Omental fat pad (tissue), 4 donors: Measurements from ENCODE around the gene ANKRD62. TPM values are rescaled to one million over a fixed set of nuclear protein-coding genes. Genes with fewer than 3 reads are reported as not detected.
A peak's percentile ranks its signal among the peaks of the same experiment; 100 is the strongest.

Source experiments
- ATAC-seq: fragments of 150-250 bp; one replicate; pipeline ENCODE4 v1.9.1; 2016; ENCODE audit warnings: mild to moderate bottlenecking, moderate library complexity; ENCODE audit not compliant: low FRiP score
- DNase-seq: peaks from one replicate; pipeline ENCODE4 v3.0.0-alpha.2; 2019; ENCODE audit warnings: low spot score
- CTCF ChIP-seq, 3 donors: fragments of 450-650 bp; IDR thresholded peaks; one replicate each; pipeline ENCODE4 v1.5.1; 2016 to 2017; ENCODE audit warnings: antibody characterized with exemption in 3 of 3, mild to moderate bottlenecking in 3 of 3, moderate library complexity in 2 of 3
- total RNA-seq, 4 donors: library from RNA; depleted of rRNA; stranded (reverse); fragments of >200 nt; gene quantifications; one replicate each; pipeline ENCODE4 v1.1.0, GENCODE V29; 2016

The ANKRD62 gene
- total RNA-seq, 4 donors from 2014 or later: not detected

GRCh38 chr18:12079491-12080237, 14.0 kb upstream of the ANKRD62 start:
- no peak for TF ChIP-seq CTCF (IDR thresholded peaks at IDR 0.05)
- DNase-seq (no peak), ATAC-seq (no peak)

GRCh38 chr18:12085136-12085535, 8.5 kb upstream of the ANKRD62 start:
- TF ChIP-seq CTCF (IDR thresholded peaks at IDR 0.05): no peak

GRCh38 chr18:12085786-12086185, 7.9 kb upstream of the ANKRD62 start:
- ATAC-seq (no peak), DNase-seq (no peak)
- no peak for TF ChIP-seq CTCF (IDR thresholded peaks at IDR 0.05)

More at GRCh38 chr18:12085136-12085535, 8.5 kb upstream of the ANKRD62 start:
- ATAC-seq (no peak), DNase-seq (no peak)

GRCh38 chr18:12086249-12086648, 7.4 kb upstream of the ANKRD62 start:
- ATAC-seq (no peak), DNase-seq (no peak)
- no peak for TF ChIP-seq CTCF (IDR thresholded peaks at IDR 0.05)

GRCh38 chr18:12086677-12087470, 6.8 kb upstream of the ANKRD62 start:
- ATAC-seq (no peak), DNase-seq (no peak)
- no peak for TF ChIP-seq CTCF (IDR thresholded peaks at IDR 0.05)

GRCh38 chr18:12087471-12088025, 6.1 kb upstream of the ANKRD62 start:
- TF ChIP-seq CTCF (IDR thresholded peaks at IDR 0.05): no peak
- no peak for DNase-seq
- ATAC-seq: peak; percentile 16
